HK-2 (cell line): ENCODE data around the gene MAN1B1.

Source experiments
- DNase-seq: peaks from one replicate; pipeline ENCODE4 v3.0.0-alpha.2; 2018; ENCODE audit not compliant: unreplicated experiment

MAN1B1 gene

GRCh38 chr9:137145731-137146526, 59.1 kb downstream of the MAN1B1 start:
- no peak for DNase-seq

- no peak for DNase-seq
Measured at GRCh38 chr9:137146527-137146918, 59.7 kb downstream of the MAN1B1 start.

GRCh38 chr9:137147091-137147792, 60.5 kb downstream of the MAN1B1 start:
- DNase-seq = no peak

- no peak for DNase-seq
Measured at GRCh38 chr9:137147793-137148160, 61.0 kb downstream of the MAN1B1 start.

- DNase-seq = no peak
Measured at GRCh38 chr9:137148242-137148641, 61.5 kb downstream of the MAN1B1 start.

- DNase-seq = no peak
Measured at GRCh38 chr9:137148661-137149060, 61.9 kb downstream of the MAN1B1 start.

- DNase-seq = no peak
Measured at GRCh38 chr9:137149363-137149762, 62.6 kb downstream of the MAN1B1 start.

- no peak for DNase-seq
Measured at GRCh38 chr9:137149942-137150616, 63.3 kb downstream of the MAN1B1 start.

GRCh38 chr9:137150617-137151457, 64.1 kb downstream of the MAN1B1 start:
- peak; percentile 43 for DNase-seq

GRCh38 chr9:137152844-137153405, 66.1 kb downstream of the MAN1B1 start:
- no peak for DNase-seq

GRCh38 chr9:137156567-137157375, 70.0 kb downstream of the MAN1B1 start:
- peak; percentile 37 for DNase-seq

- DNase-seq = no peak
Measured at GRCh38 chr9:137157618-137158415, 71.0 kb downstream of the MAN1B1 start.

GRCh38 chr9:137158625-137159024, 71.8 kb downstream of the MAN1B1 start:
- DNase-seq = no peak
